ENCODE measurements around the gene CBLL1. TPM values are rescaled to one million over a fixed set of nuclear protein-coding genes. Genes with fewer than 3 reads are reported as not detected.

The CBLL1 gene
- polyA plus RNA-seq, 1 donor from 2014 or later: 10.2 TPM

DNA sequence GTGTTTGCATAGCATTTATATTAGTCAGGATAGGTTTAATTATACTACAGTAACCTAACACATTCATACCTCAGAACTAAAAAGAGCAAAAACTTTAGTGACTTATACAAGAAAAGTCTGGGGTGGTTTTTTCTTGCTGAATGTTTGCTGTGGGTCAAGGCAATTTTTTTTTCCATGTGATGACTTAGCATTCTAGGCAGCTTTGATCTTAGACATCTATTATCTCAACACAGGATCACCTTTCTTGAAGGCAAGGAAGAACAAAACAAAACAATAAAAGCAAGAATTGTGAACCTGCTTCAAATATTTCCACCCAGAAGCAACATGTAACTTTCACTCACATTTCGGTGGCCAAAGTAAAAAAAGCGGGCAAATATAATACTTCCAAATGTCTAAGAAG lies 20.7 kb upstream of the CBLL1 start:
- H3K27me3 ChIP-seq (ENCODE audit: insufficient read depth, low read depth, low read length): no peaks in the 10 kb centered on the region
- no peaks in the 10 kb centered on the region for H3K36me3 ChIP-seq (ENCODE audit: insufficient read depth, low read length)
- no peak overlapping the region for H3K4me3 ChIP-seq (ENCODE audit: low read length)
- H3F3A ChIP-seq (ENCODE audit: insufficient read depth, low read length, poor library complexity, severe bottlenecking): no peaks in the 10 kb centered on the region
- no peak for TF ChIP-seq SMC3 (conservative IDR thresholded peaks at IDR 0.05; ENCODE audit: poor library complexity)
- TF ChIP-seq MXI1 (conservative IDR thresholded peaks at IDR 0.05; ENCODE audit: poor library complexity, severe bottlenecking): no peak
- TF ChIP-seq, protein P1, sequence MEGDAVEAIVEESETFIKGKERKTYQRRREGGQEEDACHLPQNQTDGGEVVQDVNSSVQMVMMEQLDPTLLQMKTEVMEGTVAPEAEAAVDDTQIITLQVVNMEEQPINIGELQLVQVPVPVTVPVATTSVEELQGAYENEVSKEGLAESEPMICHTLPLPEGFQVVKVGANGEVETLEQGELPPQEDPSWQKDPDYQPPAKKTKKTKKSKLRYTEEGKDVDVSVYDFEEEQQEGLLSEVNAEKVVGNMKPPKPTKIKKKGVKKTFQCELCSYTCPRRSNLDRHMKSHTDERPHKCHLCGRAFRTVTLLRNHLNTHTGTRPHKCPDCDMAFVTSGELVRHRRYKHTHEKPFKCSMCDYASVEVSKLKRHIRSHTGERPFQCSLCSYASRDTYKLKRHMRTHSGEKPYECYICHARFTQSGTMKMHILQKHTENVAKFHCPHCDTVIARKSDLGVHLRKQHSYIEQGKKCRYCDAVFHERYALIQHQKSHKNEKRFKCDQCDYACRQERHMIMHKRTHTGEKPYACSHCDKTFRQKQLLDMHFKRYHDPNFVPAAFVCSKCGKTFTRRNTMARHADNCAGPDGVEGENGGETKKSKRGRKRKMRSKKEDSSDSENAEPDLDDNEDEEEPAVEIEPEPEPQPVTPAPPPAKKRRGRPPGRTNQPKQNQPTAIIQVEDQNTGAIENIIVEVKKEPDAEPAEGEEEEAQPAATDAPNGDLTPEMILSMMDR (IDR thresholded peaks at IDR 0.05; ENCODE audit: poor library complexity, severe bottlenecking): no peak
- no peak for TF ChIP-seq POLR2AphosphoS5 (IDR thresholded peaks at IDR 0.05)
- no peak for TF ChIP-seq EP300 (conservative IDR thresholded peaks at IDR 0.05; ENCODE audit: poor library complexity, severe bottlenecking)
- no peak for TF ChIP-seq RAD21 (conservative IDR thresholded peaks at IDR 0.05)
- TF ChIP-seq TAF1 (IDR thresholded peaks at IDR 0.05; ENCODE audit: low read depth): no peak
- TF ChIP-seq EZH2 (IDR thresholded peaks at IDR 0.05; ENCODE audit: borderline replicate concordance, insufficient read depth, low read length, poor library complexity, severe bottlenecking): no peak
- H3K79me2 ChIP-seq (replicated peaks; ENCODE audit: insufficient read depth, low read length): no peaks in the 10 kb centered on the region
- no peak overlapping the region for H3K4me2 ChIP-seq (ENCODE audit: low read length)
- no peaks in the 10 kb centered on the region for H4K20me1 ChIP-seq (ENCODE audit: insufficient read depth)
- no peak overlapping the region for H3K27ac ChIP-seq (ENCODE audit: low read length)
- no peak overlapping the region for H3K9ac ChIP-seq (ENCODE audit: low read length)
- no peaks in the 10 kb centered on the region for H3K9me2 ChIP-seq (ENCODE audit: insufficient read depth, low read length)
- no peaks in the 10 kb centered on the region for H3K9me3 ChIP-seq (ENCODE audit: low read length)
- no peak overlapping the region for H2AFZ ChIP-seq (ENCODE audit: low read depth, low read length)

DNA sequence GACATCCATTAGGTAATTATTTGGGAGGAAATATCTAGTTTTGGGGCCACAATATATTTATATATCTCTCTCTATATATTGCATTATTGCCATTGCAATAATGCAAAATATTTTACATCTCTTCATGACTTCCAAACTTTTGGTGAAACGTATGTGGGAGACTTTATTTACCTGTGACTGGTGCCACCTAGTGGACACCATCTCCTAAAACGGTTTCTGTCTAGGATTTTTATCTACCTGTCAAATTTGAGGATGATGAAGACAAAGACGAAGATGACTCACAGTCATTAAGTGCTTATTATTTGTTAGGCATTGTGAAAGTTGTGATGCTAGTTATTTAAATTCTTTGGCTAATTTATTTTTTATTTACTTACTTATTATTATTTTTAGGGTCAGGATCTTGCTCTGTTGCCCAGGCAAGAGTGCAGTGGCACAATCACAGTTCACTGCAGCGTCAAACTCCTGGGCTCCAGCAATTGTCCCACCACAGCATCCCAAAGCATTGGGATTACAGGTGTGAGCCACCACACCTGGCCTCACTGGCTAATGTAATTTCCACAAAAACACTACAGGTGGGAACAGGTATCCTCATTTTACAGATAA lies 18.7 kb upstream of the CBLL1 start:
- TF ChIP-seq TAF1 (IDR thresholded peaks at IDR 0.05; ENCODE audit: low read depth) (no peak), SMC3 (conservative IDR thresholded peaks at IDR 0.05; ENCODE audit: poor library complexity) (peak; percentile 91), POLR2AphosphoS5 (IDR thresholded peaks at IDR 0.05) (no peak), EZH2 (IDR thresholded peaks at IDR 0.05; ENCODE audit: borderline replicate concordance, insufficient read depth, low read length, poor library complexity, severe bottlenecking) (no peak), MXI1 (conservative IDR thresholded peaks at IDR 0.05; ENCODE audit: poor library complexity, severe bottlenecking) (no peak), RAD21 (conservative IDR thresholded peaks at IDR 0.05) (peak; percentile 86)
- TF ChIP-seq, protein P2, sequence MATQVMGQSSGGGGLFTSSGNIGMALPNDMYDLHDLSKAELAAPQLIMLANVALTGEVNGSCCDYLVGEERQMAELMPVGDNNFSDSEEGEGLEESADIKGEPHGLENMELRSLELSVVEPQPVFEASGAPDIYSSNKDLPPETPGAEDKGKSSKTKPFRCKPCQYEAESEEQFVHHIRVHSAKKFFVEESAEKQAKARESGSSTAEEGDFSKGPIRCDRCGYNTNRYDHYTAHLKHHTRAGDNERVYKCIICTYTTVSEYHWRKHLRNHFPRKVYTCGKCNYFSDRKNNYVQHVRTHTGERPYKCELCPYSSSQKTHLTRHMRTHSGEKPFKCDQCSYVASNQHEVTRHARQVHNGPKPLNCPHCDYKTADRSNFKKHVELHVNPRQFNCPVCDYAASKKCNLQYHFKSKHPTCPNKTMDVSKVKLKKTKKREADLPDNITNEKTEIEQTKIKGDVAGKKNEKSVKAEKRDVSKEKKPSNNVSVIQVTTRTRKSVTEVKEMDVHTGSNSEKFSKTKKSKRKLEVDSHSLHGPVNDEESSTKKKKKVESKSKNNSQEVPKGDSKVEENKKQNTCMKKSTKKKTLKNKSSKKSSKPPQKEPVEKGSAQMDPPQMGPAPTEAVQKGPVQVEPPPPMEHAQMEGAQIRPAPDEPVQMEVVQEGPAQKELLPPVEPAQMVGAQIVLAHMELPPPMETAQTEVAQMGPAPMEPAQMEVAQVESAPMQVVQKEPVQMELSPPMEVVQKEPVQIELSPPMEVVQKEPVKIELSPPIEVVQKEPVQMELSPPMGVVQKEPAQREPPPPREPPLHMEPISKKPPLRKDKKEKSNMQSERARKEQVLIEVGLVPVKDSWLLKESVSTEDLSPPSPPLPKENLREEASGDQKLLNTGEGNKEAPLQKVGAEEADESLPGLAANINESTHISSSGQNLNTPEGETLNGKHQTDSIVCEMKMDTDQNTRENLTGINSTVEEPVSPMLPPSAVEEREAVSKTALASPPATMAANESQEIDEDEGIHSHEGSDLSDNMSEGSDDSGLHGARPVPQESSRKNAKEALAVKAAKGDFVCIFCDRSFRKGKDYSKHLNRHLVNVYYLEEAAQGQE (IDR thresholded peaks at IDR 0.05; ENCODE audit: borderline replicate concordance): no peak
- TF ChIP-seq, protein P1 (IDR thresholded peaks at IDR 0.05; ENCODE audit: poor library complexity, severe bottlenecking): peak; percentile 83
- Histone ChIP-seq H3K9me3 (ENCODE audit: low read length) (no peaks in the 10 kb centered on the region), H3K4me3 (ENCODE audit: low read length) (no peak overlapping the region), H3K27ac (ENCODE audit: low read length) (no peak overlapping the region), H4K20me1 (ENCODE audit: insufficient read depth) (no peaks in the 10 kb centered on the region), H3K9me2 (ENCODE audit: insufficient read depth, low read length) (no peaks in the 10 kb centered on the region), H3K79me2 (replicated peaks; ENCODE audit: insufficient read depth, low read length) (no peaks in the 10 kb centered on the region), H3K4me2 (ENCODE audit: low read length) (no peak overlapping the region), H3K27me3 (ENCODE audit: insufficient read depth, low read depth, low read length) (no peaks in the 10 kb centered on the region), H3K36me3 (ENCODE audit: insufficient read depth, low read length) (no peaks in the 10 kb centered on the region), H3F3A (ENCODE audit: insufficient read depth, low read length, poor library complexity, severe bottlenecking) (no peaks in the 10 kb centered on the region), H3K9ac (ENCODE audit: low read length) (no peak overlapping the region), H2AFZ (ENCODE audit: low read depth, low read length) (no peak overlapping the region)
